Suprapubic skin (tissue), 4 donors: ENCODE results near the gene SLC9A9. TPM values are rescaled to one million over a fixed set of nuclear protein-coding genes. Genes with fewer than 3 reads are reported as not detected.

Experiments used
- DNase-seq, 2 donors: peaks; one replicate each; pipeline ENCODE4 v3.0.0-alpha.2; 2019; ENCODE audit warnings: low spot score in 2 of 2
- H3K27ac ChIP-seq: fragments of 200-600 bp; sonication (generic); one replicate; pipeline ENCODE4 v1.5.1; 2019
- H3K27me3 ChIP-seq: fragments of 200-600 bp; sonication (generic); one replicate; pipeline ENCODE4 v1.5.1; 2019
- H3K36me3 ChIP-seq: fragments of 200-600 bp; sonication (generic); one replicate; pipeline ENCODE4 v1.5.1; 2019
- H3K4me1 ChIP-seq: fragments of 200-600 bp; sonication (generic); one replicate; pipeline ENCODE4 v1.5.1; 2019
- H3K4me3 ChIP-seq: fragments of 200-600 bp; sonication (generic); one replicate; pipeline ENCODE4 v1.5.1; 2019; ENCODE audit warnings: mild to moderate bottlenecking
- H3K9me3 ChIP-seq: fragments of 200-600 bp; sonication (generic); one replicate; pipeline ENCODE4 v1.5.1; 2019
- CTCF ChIP-seq, 2 donors: fragments of 200-600 bp in 1 of 2; fragments of 450-650 bp in 1 of 2; sonication (generic) in 1 of 2; IDR thresholded peaks; one replicate each; pipeline ENCODE4 v1.5.1; 2016 to 2019; ENCODE audit warnings: antibody characterized with exemption in 2 of 2, mild to moderate bottlenecking in 1 of 2, moderate library complexity in 1 of 2
- EP300 ChIP-seq: sonication (generic); formaldehyde crosslinking; IDR thresholded peaks from one replicate; pipeline ENCODE4 v1.6.1; 2017; ENCODE audit warnings: antibody characterized with exemption
- POLR2A ChIP-seq, 2 donors: fragments of 450-650 bp; IDR thresholded peaks; one replicate each; pipeline ENCODE4 v1.6.1; 2017; ENCODE audit warnings: antibody characterized with exemption in 2 of 2, mild to moderate bottlenecking in 2 of 2, moderate library complexity in 2 of 2
- POLR2AphosphoS5 ChIP-seq, 3 donors: sonication (generic); formaldehyde crosslinking; IDR thresholded peaks; one replicate each; pipeline ENCODE4 v1.6.1; 2017; ENCODE audit warnings: antibody characterized with exemption in 3 of 3
- WGBS: methylation state at CpG from one replicate; pipeline ENCODE4 v1.1.5; 2018; 5-methylcytosine and 5-hydroxymethylcytosine counted together
- total RNA-seq, 4 donors: library from RNA; depleted of rRNA; stranded (reverse); fragments of >200 nt; gene quantifications; one replicate each; pipeline ENCODE4 v1.1.0, GENCODE V29; 2016

The SLC9A9 gene
- total RNA-seq, 4 donors from 2014 or later, result 16.6 to 51.0 (median 30.0) TPM

GRCh38 chr3:143261848-143262247, 586.4 kb downstream of the SLC9A9 start:
- 79% methylated on average over 2 of the region's 2 CpGs for WGBS
- Histone ChIP-seq H3K27me3 (no peaks in the 10 kb centered on the region), H3K36me3 (no peaks in the 10 kb centered on the region)

DNA sequence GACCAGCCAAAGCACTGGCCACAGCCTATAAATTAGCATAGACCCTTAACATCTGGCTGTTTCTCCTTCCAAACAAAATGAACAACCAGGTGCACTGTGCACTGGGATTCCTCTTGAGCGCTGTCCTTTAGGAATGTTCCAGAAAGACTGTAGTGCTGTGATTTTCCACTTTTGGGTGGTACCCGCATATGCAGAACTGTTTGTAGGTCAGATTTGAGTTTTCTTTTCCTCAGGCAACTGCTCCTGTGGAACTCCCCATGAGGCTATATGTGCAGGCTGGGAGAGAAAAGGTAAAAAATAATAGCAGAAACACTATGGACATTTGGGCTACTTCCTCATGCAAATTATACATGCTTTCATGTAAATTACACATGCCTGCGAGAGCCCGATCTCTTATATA, 589.6 kb downstream of the SLC9A9 start:
- Histone ChIP-seq H3K9me3 (no peaks in the 10 kb centered on the region), H3K36me3 (no peaks in the 10 kb centered on the region), H3K27me3 (no peaks in the 10 kb centered on the region), H3K4me3 (no peak overlapping the region), H3K27ac (no peak overlapping the region), H3K4me1 (no peaks in the 10 kb centered on the region)
- TF ChIP-seq POLR2AphosphoS5 (IDR thresholded peaks at IDR 0.05) (no peak), CTCF (IDR thresholded peaks at IDR 0.05) (no peak), EP300 (no peak), POLR2A (IDR thresholded peaks at IDR 0.05) (no peak)
- DNase-seq, result no peak
- 97% methylated on average over 4 of the region's 4 CpGs for WGBS

More at GRCh38 chr3:143261848-143262247, 586.4 kb downstream of the SLC9A9 start:
- Histone ChIP-seq H3K4me3 (no peak overlapping the region), H3K9me3 (no peaks in the 10 kb centered on the region), H3K27ac (no peak overlapping the region), H3K4me1 (peaks cover 21% of the 10 kb centered on the region)
- TF ChIP-seq POLR2AphosphoS5 (IDR thresholded peaks at IDR 0.05) (no peak), CTCF (IDR thresholded peaks at IDR 0.05) (no peak), POLR2A (IDR thresholded peaks at IDR 0.05) (no peak)
- no peak for DNase-seq

DNA sequence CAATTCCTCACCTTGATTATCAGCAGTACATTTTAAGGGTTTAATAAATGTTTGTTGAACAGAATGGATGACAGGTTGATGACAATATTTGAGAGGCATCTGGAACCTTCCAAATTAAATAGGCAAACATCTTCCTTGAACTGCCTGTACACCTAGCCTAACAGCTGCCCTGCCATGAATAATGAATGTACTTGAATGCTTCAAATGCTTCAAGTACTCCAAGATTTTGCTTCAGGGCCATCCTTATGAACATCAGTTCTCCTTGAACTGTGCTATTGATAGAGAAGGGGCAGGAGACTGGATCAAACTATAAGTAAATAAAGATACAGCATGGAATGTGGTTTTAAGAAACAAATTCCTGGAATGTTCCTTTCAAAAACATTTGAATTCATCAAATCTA, 591.9 kb downstream of the SLC9A9 start:
- Histone ChIP-seq H3K36me3 (no peaks in the 10 kb centered on the region), H3K27ac (no peak overlapping the region), H3K4me1 (no peaks in the 10 kb centered on the region), H3K27me3 (no peaks in the 10 kb centered on the region), H3K9me3 (no peaks in the 10 kb centered on the region), H3K4me3 (no peak overlapping the region)
- no peak for DNase-seq
- TF ChIP-seq EP300 (no peak), CTCF (IDR thresholded peaks at IDR 0.05) (no peak), POLR2A (IDR thresholded peaks at IDR 0.05) (no peak), POLR2AphosphoS5 (IDR thresholded peaks at IDR 0.05) (no peak)

- H3K36me3 ChIP-seq, result no peaks in the 10 kb centered on the region
- no peak for TF ChIP-seq POLR2A (IDR thresholded peaks at IDR 0.05)
- TF ChIP-seq POLR2AphosphoS5 (IDR thresholded peaks at IDR 0.05), result no peak
- no peak for TF ChIP-seq CTCF (IDR thresholded peaks at IDR 0.05)
- TF ChIP-seq EP300, result no peak
- H3K4me1 ChIP-seq, result no peaks in the 10 kb centered on the region
- no peak overlapping the region for H3K4me3 ChIP-seq
- no peak for DNase-seq
- no peaks in the 10 kb centered on the region for H3K9me3 ChIP-seq
- H3K27me3 ChIP-seq, result no peaks in the 10 kb centered on the region
- H3K27ac ChIP-seq, result no peak overlapping the region
Observed at GRCh38 chr3:143255739-143256138, 592.5 kb downstream of the SLC9A9 start.

GRCh38 chr3:143252931-143253330, 595.3 kb downstream of the SLC9A9 start:
- no peak overlapping the region for H3K27ac ChIP-seq
- H3K9me3 ChIP-seq, result no peaks in the 10 kb centered on the region
- TF ChIP-seq POLR2AphosphoS5 (IDR thresholded peaks at IDR 0.05), result no peak
- TF ChIP-seq CTCF (IDR thresholded peaks at IDR 0.05), result no peak
- TF ChIP-seq EP300, result no peak
- no peak for TF ChIP-seq POLR2A (IDR thresholded peaks at IDR 0.05)
- WGBS, result 65% methylated on average over 6 of the region's 6 CpGs
- H3K27me3 ChIP-seq, result no peaks in the 10 kb centered on the region
- DNase-seq, result no peak
- no peak overlapping the region for H3K4me3 ChIP-seq
- no peaks in the 10 kb centered on the region for H3K36me3 ChIP-seq
- H3K4me1 ChIP-seq, result no peaks in the 10 kb centered on the region
